Uterus (tissue), 4 donors: Measurements from ENCODE around the gene DNAJC5G. TPM values are rescaled to one million over a fixed set of nuclear protein-coding genes. Genes with fewer than 3 reads are reported as not detected.
A peak's percentile ranks its signal among the peaks of the same experiment; 100 is the strongest.

Experiments used
- DNase-seq, 2 donors: peaks; one replicate each; pipeline ENCODE4 v3.0.0-alpha.2; 2019 to 2020
- H3K27ac ChIP-seq, 2 donors: fragments of 200-600 bp; sonication (generic); 1 replicate in 1 of 2; 2 replicates in 1 of 2; pipeline ENCODE4 v1.5.1; 2016 to 2018
- H3K27me3 ChIP-seq, 2 donors: fragments of 200-600 bp; sonication (generic); one replicate each; pipeline ENCODE4 v1.5.1; 2018 to 2019; ENCODE audit warnings: control low read depth in 1 of 2
- H3K36me3 ChIP-seq, 2 donors: fragments of 200-600 bp; sonication (generic); one replicate each; pipeline ENCODE4 v1.5.1; 2019; ENCODE audit warnings: control low read depth in 1 of 2
- H3K4me1 ChIP-seq, 2 donors: fragments of 200-600 bp; sonication (generic); one replicate each; pipeline ENCODE4 v1.5.1; 2018 to 2019; ENCODE audit warnings: control low read depth in 1 of 2
- H3K4me3 ChIP-seq, 2 donors: fragments of 200-600 bp; sonication (generic); 1 replicate in 1 of 2; 2 replicates in 1 of 2; pipeline ENCODE4 v1.5.1; 2018 to 2019; ENCODE audit warnings: mild to moderate bottlenecking in 1 of 2
- H3K9me3 ChIP-seq, 2 donors: fragments of 200-600 bp; sonication (generic); one replicate each; pipeline ENCODE4 v1.5.1; 2019; ENCODE audit warnings: control low read depth in 1 of 2
- CTCF ChIP-seq, 4 experiments: fragments of 200-600 bp in 2 of 4; fragments of 450-650 bp in 2 of 4; sonication (generic) in 2 of 4; IDR thresholded peaks; one replicate each; pipeline ENCODE4 v1.5.1; 2016 to 2019; ENCODE audit warnings: antibody characterized with exemption in 4 of 4, mild to moderate bottlenecking in 2 of 4, moderate library complexity in 1 of 4
- POLR2A ChIP-seq, 2 donors: fragments of 450-650 bp; IDR thresholded peaks; one replicate each; pipeline ENCODE4 v1.6.1; 2016; ENCODE audit warnings: antibody characterized with exemption in 2 of 2, mild to moderate bottlenecking in 1 of 2, moderate library complexity in 1 of 2
- intact Hi-C: fragments of 100-400 bp; cut with DNase I; formaldehyde crosslinking; loops from one replicate; pipeline ENCODE4 v1.15.1; 2023; ENCODE audit warnings: low total_unique reads
- total RNA-seq, 4 donors: library from RNA; depleted of rRNA in 3 of 4; stranded (reverse); fragments of >200 nt in 3 of 4; gene quantifications; one replicate each; pipeline versions ENCODE4 v1.1.0 to v1.2.4, GENCODE V29; 2014 to 2023
- donor health status: DM: yes; HTN: yes; CAD: no.

The DNAJC5G gene
- total RNA-seq, 4 donors from 2014 or later = 0.77 to 3.9 (median 1.5) TPM; not detected in 1

- intact Hi-C loops = no loop called here
- peaks cover 0 to 7% of the 10 kb centered on the region in 2 donors for H3K4me1 ChIP-seq
- no peaks in the 10 kb centered on the region for H3K27me3 ChIP-seq
- no peaks in the 10 kb centered on the region for H3K36me3 ChIP-seq
- H3K27ac ChIP-seq = peak overlapping the region; percentile 92
- TF ChIP-seq CTCF (IDR thresholded peaks at IDR 0.05) (no peak), POLR2A (IDR thresholded peaks at IDR 0.05) (no peak)
- H3K4me3 ChIP-seq = peak overlapping the region; percentile 74 to 86
- no peak for DNase-seq
- no peaks in the 10 kb centered on the region for H3K9me3 ChIP-seq
Measured at GRCh38 chr2:27323596-27324285, 48.5 kb downstream of the DNAJC5G start.

- H3K4me1 ChIP-seq = peaks cover 0 to 7% of the 10 kb centered on the region in 2 donors
- TF ChIP-seq POLR2A (IDR thresholded peaks at IDR 0.05) = no peak
- TF ChIP-seq CTCF (IDR thresholded peaks at IDR 0.05) = no peak
- no peaks in the 10 kb centered on the region for H3K27me3 ChIP-seq
- H3K27ac ChIP-seq = no peak overlapping the region
- DNase-seq = no peak
- no peak overlapping the region for H3K4me3 ChIP-seq
- no peaks in the 10 kb centered on the region for H3K36me3 ChIP-seq
- no peaks in the 10 kb centered on the region for H3K9me3 ChIP-seq
- intact Hi-C loops = no loop called here
Measured at GRCh38 chr2:27324720-27325119, 49.5 kb downstream of the DNAJC5G start.

Other genes starting within 250 kb of the DNAJC5G start
- gene TMEM214, start 242.5 kb upstream of the DNAJC5G start, total RNA-seq = 10 to 100 TPM; 16.1 to 96.2 (median 66.5) TPM
- gene AGBL5, start 223.8 kb upstream of the DNAJC5G start, total RNA-seq = 10 to 100 TPM in 2 of 4 donors, 1 to 10 TPM in 1, under 1 TPM in 1; 0.77 to 26.2 (median 10.8) TPM
- gene OST4, start 203.8 kb upstream of the DNAJC5G start, total RNA-seq = 100 to 1,000 TPM in 3 of 4 donors, 10 to 100 TPM in 1; 76.3 to 387 (median 237) TPM
- 100 to 1,000 TPM; 107 to 377 (median 224) TPM for gene EMILIN1, start 196.8 kb upstream of the DNAJC5G start, total RNA-seq
- 10 to 100 TPM in 1 of 4 donors, 1 to 10 TPM in 3; 1.0 to 21.6 (median 5.4) TPM for gene KHK, start 188.7 kb upstream of the DNAJC5G start, total RNA-seq
- gene CGREF1, start 156.3 kb upstream of the DNAJC5G start, total RNA-seq = 10 to 100 TPM in 2 of 4 donors, 1 to 10 TPM in 2; 2.3 to 22.9 (median 9.7) TPM
- 1 to 10 TPM in 1 of 4 donors, not detected in 3; 1.2 TPM for gene ABHD1, start 151.6 kb upstream of the DNAJC5G start, total RNA-seq
- gene PREB, start 140.8 kb upstream of the DNAJC5G start, total RNA-seq = 10 to 100 TPM; 37.7 to 91.0 (median 62.9) TPM
- gene PRR30, start 136.0 kb upstream of the DNAJC5G start, total RNA-seq = not detected
- 10 to 100 TPM; 19.4 to 84.6 (median 32.0) TPM for gene TCF23, start 126.4 kb upstream of the DNAJC5G start, total RNA-seq
- 100 to 1,000 TPM; 105 to 235 (median 144) TPM for gene ATRAID, start 63.4 kb upstream of the DNAJC5G start, total RNA-seq
- 10 to 100 TPM; 20.5 to 69.7 (median 60.5) TPM for gene SLC5A6, start 63.2 kb upstream of the DNAJC5G start, total RNA-seq
- 10 to 100 TPM in 3 of 4 donors, 1 to 10 TPM in 1; 5.9 to 47.2 (median 31.3) TPM for gene CAD, start 58.1 kb upstream of the DNAJC5G start, total RNA-seq
- gene SLC30A3, start 12.4 kb upstream of the DNAJC5G start, total RNA-seq = 1 to 10 TPM in 1 of 4 donors, under 1 TPM in 2, not detected in 1; 0.35 to 2.1 (median 0.88) TPM
- 1 to 10 TPM in 1 of 4 donors, under 1 TPM in 3; 0.26 to 5.0 (median 0.58) TPM for gene TRIM54, start 7.0 kb downstream of the DNAJC5G start, total RNA-seq
- 1 to 10 TPM in 3 of 4 donors, not detected in 1; 2.3 to 8.5 (median 2.3) TPM for gene UCN, start 33.0 kb downstream of the DNAJC5G start, total RNA-seq
- 10 to 100 TPM; 41.8 to 60.0 (median 50.6) TPM for gene MPV17, start 47.7 kb downstream of the DNAJC5G start, total RNA-seq
- gene GTF3C2, start 81.3 kb downstream of the DNAJC5G start, total RNA-seq = 10 to 100 TPM; 21.3 to 70.6 (median 31.2) TPM
- gene EIF2B4, start 94.9 kb downstream of the DNAJC5G start, total RNA-seq = 10 to 100 TPM in 3 of 4 donors, 1 to 10 TPM in 1; 7.9 to 51.7 (median 13.8) TPM
- gene SNX17, start 95.2 kb downstream of the DNAJC5G start, total RNA-seq = 10 to 100 TPM; 89.4 to 91.5 (median 90.8) TPM
- gene ZNF513, start 105.3 kb downstream of the DNAJC5G start, total RNA-seq = 10 to 100 TPM in 3 of 4 donors, under 1 TPM in 1; 0.88 to 16.1 (median 12.0) TPM
- 10 to 100 TPM; 15.9 to 54.1 (median 42.2) TPM for gene PPM1G, start 134.2 kb downstream of the DNAJC5G start, total RNA-seq
- gene NRBP1, start 153.2 kb downstream of the DNAJC5G start, total RNA-seq = 100 to 1,000 TPM in 2 of 4 donors, 10 to 100 TPM in 2; 57.6 to 148 (median 83.5) TPM
- gene KRTCAP3, start 166.9 kb downstream of the DNAJC5G start, total RNA-seq = 1 to 10 TPM in 3 of 4 donors, not detected in 1; 1.9 to 8.8 (median 2.6) TPM
- 10 to 100 TPM in 3 of 4 donors, 1 to 10 TPM in 1; 9.7 to 63.1 (median 48.2) TPM for gene IFT172, start 214.3 kb downstream of the DNAJC5G start, total RNA-seq
- gene FNDC4, start 219.8 kb downstream of the DNAJC5G start, total RNA-seq = 1 to 10 TPM in 3 of 4 donors, under 1 TPM in 1; 0.59 to 9.1 (median 7.4) TPM
- under 1 TPM in 2 of 4 donors, not detected in 2; 0.61 to 0.69 TPM for gene GCKR, start 221.4 kb downstream of the DNAJC5G start, total RNA-seq